ENCODE results near the gene FARS2. TPM values are rescaled to one million over a fixed set of nuclear protein-coding genes. Genes with fewer than 3 reads are reported as not detected.

Gene FARS2
- total RNA-seq, 1 experiment from 2014 or later: 15.0 TPM

- TF ChIP-seq RORB (CRISPR knock-in tag; IDR thresholded peaks at IDR 0.05): no peak
- TF ChIP-seq ARID4B (CRISPR knock-in tag; IDR thresholded peaks at IDR 0.05; ENCODE audit: borderline replicate concordance): no peak
Measured at GRCh38 chr6:5697508-5697907, 436.2 kb downstream of the FARS2 start (continued).

- DNase-seq (ENCODE audit: low spot score) (no peak), ATAC-seq (no peak)
- ChIA-PET CTCF (no interaction called here), POLR2A (no interaction called here)
- no peak for TF ChIP-seq KAT7 (CRISPR knock-in tag; IDR thresholded peaks at IDR 0.05; ENCODE audit: borderline replicate concordance)
- TF ChIP-seq TCF7 (CRISPR knock-in tag; IDR thresholded peaks at IDR 0.05; ENCODE audit: low read depth): no peak
- TF ChIP-seq NFYB (CRISPR knock-in tag; conservative IDR thresholded peaks at IDR 0.05; ENCODE audit: low read depth): no peak
- TF ChIP-seq NFE2L1 (CRISPR knock-in tag; IDR thresholded peaks at IDR 0.05): no peak
- TF ChIP-seq ATF3 (CRISPR knock-in tag; conservative IDR thresholded peaks at IDR 0.05): no peak
- no peak for TF ChIP-seq ZNF396 (CRISPR knock-in tag; IDR thresholded peaks at IDR 0.05; ENCODE audit: borderline replicate concordance)
- no peak for TF ChIP-seq IRF1 (CRISPR knock-in tag; IDR thresholded peaks at IDR 0.05)
- TF ChIP-seq FOXP4 (CRISPR knock-in tag; IDR thresholded peaks at IDR 0.05): no peak
- TF ChIP-seq ZNF425 (CRISPR knock-in tag; conservative IDR thresholded peaks at IDR 0.05): no peak
- TF ChIP-seq ZNF281 (CRISPR knock-in tag; IDR thresholded peaks at IDR 0.05): no peak
- no peak for TF ChIP-seq ZNF671 (CRISPR knock-in tag; IDR thresholded peaks at IDR 0.05)
- TF ChIP-seq SOX15 (CRISPR knock-in tag; IDR thresholded peaks at IDR 0.05): no peak
- TF ChIP-seq ETV6 (CRISPR knock-in tag; IDR thresholded peaks at IDR 0.05): no peak
- no peak for TF ChIP-seq TEAD4 (CRISPR knock-in tag; IDR thresholded peaks at IDR 0.05)
- TF ChIP-seq ZNF423 (CRISPR knock-in tag; IDR thresholded peaks at IDR 0.05): no peak
- no peak for TF ChIP-seq IRF2 (CRISPR knock-in tag; IDR thresholded peaks at IDR 0.05; ENCODE audit: borderline replicate concordance, low read depth)
- TF ChIP-seq E2F1 (CRISPR knock-in tag; IDR thresholded peaks at IDR 0.05): no peak
- Mint-ChIP-seq H3K27ac (no peak overlapping the region), H3K4me3 (no peak overlapping the region), H3K9me3 (peaks cover 7% of the 10 kb centered on the region; the same call in 1 of the 2 replicates), H3K4me1 (peaks cover 7% of the 10 kb centered on the region), H3K36me3 (0 out of 2 replicates have a peak, but pooled peaks cover 3% of the 10 kb centered on the region), H3K27me3 (ENCODE audit: low read depth) (no peaks in the 10 kb centered on the region)
Measured at GRCh38 chr6:5698318-5698717, 437.0 kb downstream of the FARS2 start.

Data from WTC11 (cell line).